Upper lobe of left lung (tissue), 6 donors: ENCODE results near the gene TUT7. TPM values are rescaled to one million over a fixed set of nuclear protein-coding genes. Genes with fewer than 3 reads are reported as not detected.
"Not testable (repeated sequence)": the region's sequence is repeated elsewhere in the genome, so short reads cannot be mapped to it uniquely, and the experiment has no call there.

Experiments
- ATAC-seq, 2 donors: fragments of 200-7000 bp; cut with Tn5 transposase; one replicate each; pipeline ENCODE4 v1.9.1; 2022; ENCODE audit warnings: mild to moderate bottlenecking in 2 of 2, moderate library complexity in 2 of 2; ENCODE audit not compliant: low FRiP score in 2 of 2
- DNase-seq, 2 donors: peaks; one replicate each; pipeline ENCODE4 v3.0.0-alpha.2; 2019 to 2020
- H3K27ac ChIP-seq, 4 donors: fragments of 200-600 bp; sonication (generic); one replicate each; pipeline ENCODE4 v1.5.1; 2016 to 2019
- H3K27me3 ChIP-seq, 4 donors: fragments of 200-600 bp; sonication (generic); one replicate each; pipeline ENCODE4 v1.5.1; 2017 to 2019
- H3K36me3 ChIP-seq, 4 donors: fragments of 200-600 bp; sonication (generic); one replicate each; pipeline ENCODE4 v1.5.1; 2016 to 2019
- H3K4me1 ChIP-seq, 4 donors: fragments of 200-600 bp; sonication (generic); one replicate each; pipeline ENCODE4 v1.5.1; 2018 to 2019
- H3K4me3 ChIP-seq, 4 donors: fragments of 200-600 bp; sonication (generic); one replicate each; pipeline ENCODE4 v1.5.1; 2017 to 2019; ENCODE audit warnings: mild to moderate bottlenecking in 2 of 4, moderate library complexity in 1 of 4
- H3K9me3 ChIP-seq, 4 donors: fragments of 200-600 bp; sonication (generic); one replicate each; pipeline ENCODE4 v1.5.1; 2018 to 2019
- EP300 ChIP-seq, 4 donors: sonication (generic); formaldehyde crosslinking; IDR thresholded peaks; one replicate each; pipeline ENCODE4 v1.5.1; 2017; ENCODE audit warnings: antibody characterized with exemption in 4 of 4, control low read depth in 2 of 4
- POLR2A ChIP-seq, 4 donors: fragments of 450-650 bp; IDR thresholded peaks; one replicate each; pipeline ENCODE4 v1.5.1; 2016 to 2017; ENCODE audit warnings: antibody characterized with exemption in 4 of 4, mild to moderate bottlenecking in 2 of 4
- POLR2AphosphoS5 ChIP-seq, 2 donors: sonication (generic); formaldehyde crosslinking; IDR thresholded peaks; one replicate each; pipeline ENCODE4 v1.5.1; 2017; ENCODE audit warnings: antibody characterized with exemption in 2 of 2
- WGBS, 2 donors: methylation state at CpG; one replicate each; pipeline ENCODE4 v1.1.5; 2017 to 2018; 5-methylcytosine and 5-hydroxymethylcytosine counted together
- total RNA-seq, 6 donors: library from RNA; depleted of rRNA in 4 of 6; stranded (reverse); fragments of >200 nt in 4 of 6; gene quantifications; one replicate each; pipeline versions ENCODE4 v1.1.0 to v1.2.1, GENCODE V29; 2016 to 2021
- TF ChIP-seq, protein P1 (sequence below), 6 experiments: fragments of 450-650 bp in 4 of 6; fragments of 200-600 bp in 2 of 6; sonication (generic) in 2 of 6; IDR thresholded peaks; one replicate each; pipeline ENCODE4 v1.5.1; 2016 to 2019; ENCODE audit warnings: antibody characterized with exemption in 6 of 6
- donor health status: DM: no; HTN: no; CAD: no; lungs with moderate emphysema.
- donor health status: DM: no; HTN: yes; CAD: no; lungs with severe emphysema.

TUT7 gene
- total RNA-seq, 6 donors from 2014 or later = 28.6 to 159 (median 47.3) TPM

DNA sequence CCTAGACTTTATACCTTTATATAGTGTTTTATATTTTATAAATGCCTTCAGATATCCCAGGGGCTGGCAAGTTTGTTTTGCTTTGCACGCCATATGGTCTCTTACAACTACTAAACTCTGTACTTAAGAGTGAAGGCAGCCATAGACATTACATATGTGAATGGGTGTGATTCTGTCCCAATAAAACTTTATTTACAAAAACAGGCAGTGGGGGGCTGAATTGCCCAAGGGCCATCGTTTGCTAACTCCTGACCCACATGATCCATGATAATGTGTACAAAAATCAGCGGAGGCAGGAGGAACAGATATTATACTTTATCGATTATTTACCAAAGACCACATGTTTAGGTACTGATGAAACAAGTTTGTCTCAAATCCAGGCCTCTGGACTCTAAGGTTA, 36.0 kb downstream of the TUT7 start:
- H3K36me3 ChIP-seq = peaks cover 51 to 99% (median 68%) of the 10 kb centered on the region in 4 donors
- ATAC-seq = no peak

DNA sequence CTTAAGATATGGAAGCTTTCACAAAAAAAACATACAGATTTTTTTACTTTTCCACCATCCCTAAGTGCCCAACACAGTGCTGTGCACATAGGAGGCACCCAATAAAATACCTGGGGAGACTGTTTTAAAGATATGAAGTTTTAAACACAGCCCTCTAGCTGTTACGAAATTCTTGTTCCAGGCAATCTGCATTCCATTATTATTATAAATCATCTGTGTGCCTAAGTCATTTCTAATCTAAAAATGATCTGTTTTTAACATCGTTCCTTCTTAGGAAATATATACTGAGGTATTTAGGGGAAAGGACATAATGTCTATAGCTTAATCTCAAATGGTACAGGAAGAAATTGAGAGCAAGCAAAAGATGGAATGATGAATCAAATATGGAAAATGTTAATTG, 39.1 kb downstream of the TUT7 start:
- no peak overlapping the region for H3K4me3 ChIP-seq
- H3K9me3 ChIP-seq = no peaks in the 10 kb centered on the region
- DNase-seq (no peak), ATAC-seq (no peak)
- TF ChIP-seq POLR2AphosphoS5 (IDR thresholded peaks at IDR 0.05) (no peak), EP300 (IDR thresholded peaks at IDR 0.05) (no peak), POLR2A (IDR thresholded peaks at IDR 0.05) (no peak)
- TF ChIP-seq, protein P1, sequence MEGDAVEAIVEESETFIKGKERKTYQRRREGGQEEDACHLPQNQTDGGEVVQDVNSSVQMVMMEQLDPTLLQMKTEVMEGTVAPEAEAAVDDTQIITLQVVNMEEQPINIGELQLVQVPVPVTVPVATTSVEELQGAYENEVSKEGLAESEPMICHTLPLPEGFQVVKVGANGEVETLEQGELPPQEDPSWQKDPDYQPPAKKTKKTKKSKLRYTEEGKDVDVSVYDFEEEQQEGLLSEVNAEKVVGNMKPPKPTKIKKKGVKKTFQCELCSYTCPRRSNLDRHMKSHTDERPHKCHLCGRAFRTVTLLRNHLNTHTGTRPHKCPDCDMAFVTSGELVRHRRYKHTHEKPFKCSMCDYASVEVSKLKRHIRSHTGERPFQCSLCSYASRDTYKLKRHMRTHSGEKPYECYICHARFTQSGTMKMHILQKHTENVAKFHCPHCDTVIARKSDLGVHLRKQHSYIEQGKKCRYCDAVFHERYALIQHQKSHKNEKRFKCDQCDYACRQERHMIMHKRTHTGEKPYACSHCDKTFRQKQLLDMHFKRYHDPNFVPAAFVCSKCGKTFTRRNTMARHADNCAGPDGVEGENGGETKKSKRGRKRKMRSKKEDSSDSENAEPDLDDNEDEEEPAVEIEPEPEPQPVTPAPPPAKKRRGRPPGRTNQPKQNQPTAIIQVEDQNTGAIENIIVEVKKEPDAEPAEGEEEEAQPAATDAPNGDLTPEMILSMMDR (IDR thresholded peaks at IDR 0.05) = no peak
- H3K27me3 ChIP-seq = no peaks in the 10 kb centered on the region
- peaks cover 31 to 90% (median 63%) of the 10 kb centered on the region in 4 donors for H3K36me3 ChIP-seq
- 69 to 84% methylated on average over 2 of the region's 2 CpGs for WGBS, 2 donors
- H3K4me1 ChIP-seq = no peaks in the 10 kb centered on the region
- H3K27ac ChIP-seq = no peak overlapping the region

More for the DNA sequence above, 36.0 kb downstream of the TUT7 start:
- H3K9me3 ChIP-seq = no peaks in the 10 kb centered on the region
- H3K4me3 ChIP-seq = no peak overlapping the region
- 96 to 99% methylated on average over 4 of the region's 4 CpGs for WGBS, 2 donors
- no peak for TF ChIP-seq POLR2A (IDR thresholded peaks at IDR 0.05)
- no peak for TF ChIP-seq EP300 (IDR thresholded peaks at IDR 0.05)
- TF ChIP-seq POLR2AphosphoS5 (IDR thresholded peaks at IDR 0.05) = no peak
- TF ChIP-seq, protein P1 (IDR thresholded peaks at IDR 0.05) = no peak
- H3K4me1 ChIP-seq = no peaks in the 10 kb centered on the region
- no peak for DNase-seq
- no peak overlapping the region for H3K27ac ChIP-seq
- H3K27me3 ChIP-seq = no peaks in the 10 kb centered on the region

DNA sequence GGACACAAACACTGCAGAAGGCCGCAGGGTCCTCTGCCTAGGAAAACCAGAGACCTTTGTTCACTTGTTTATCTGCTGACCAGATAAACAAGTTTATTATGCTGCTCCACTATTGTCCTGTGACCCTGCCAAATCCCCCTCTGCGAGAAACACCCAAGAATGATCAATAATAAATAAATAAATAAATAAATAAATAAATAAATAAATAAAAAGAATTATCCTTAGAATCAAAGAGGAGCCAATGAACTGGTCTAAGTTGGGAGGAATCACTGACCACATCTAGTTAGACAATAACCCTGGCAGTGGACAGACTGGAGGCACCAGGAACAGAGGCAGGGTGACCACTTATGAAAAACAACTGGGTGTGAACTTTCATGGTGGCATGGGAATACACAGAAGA, 41.3 kb downstream of the TUT7 start:
- H3K27ac ChIP-seq, H3K27me3 ChIP-seq, DNase-seq, H3K4me1 ChIP-seq, H3K9me3 ChIP-seq, ATAC-seq, H3K4me3 ChIP-seq: not testable (repeated sequence)
- H3K36me3 ChIP-seq = peaks cover 24 to 90% (median 61%) of the 10 kb centered on the region in 4 donors
- WGBS, 2 donors = 88 to 100% methylated on average over 2 of the region's 2 CpGs

DNA sequence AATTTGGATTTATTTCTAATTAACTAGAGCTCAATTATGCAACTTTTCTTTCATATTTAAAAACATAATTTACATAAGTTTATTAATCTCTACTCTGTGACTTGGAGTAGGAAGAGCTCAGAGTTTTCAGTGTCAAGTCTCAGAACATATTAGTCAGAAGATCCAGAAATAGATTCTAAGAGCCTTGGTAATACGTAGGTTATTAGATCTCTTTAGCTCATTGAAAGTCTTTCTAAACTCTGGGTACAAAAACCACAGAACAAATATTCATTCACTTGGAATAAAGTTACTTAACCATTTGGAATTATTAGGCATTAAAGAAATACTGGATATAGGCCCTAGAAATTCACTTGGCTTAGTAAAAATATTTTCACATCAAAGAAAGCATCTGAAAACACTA, 45.5 kb downstream of the TUT7 start:
- Histone ChIP-seq H3K4me3 (no peak overlapping the region), H3K9me3 (no peaks in the 10 kb centered on the region), H3K4me1 (no peaks in the 10 kb centered on the region), H3K27me3 (no peaks in the 10 kb centered on the region), H3K36me3 (peaks cover 26 to 90% (median 70%) of the 10 kb centered on the region in 4 donors), H3K27ac (no peak overlapping the region)
- TF ChIP-seq, protein P1 (IDR thresholded peaks at IDR 0.05) = no peak
- TF ChIP-seq EP300 (IDR thresholded peaks at IDR 0.05) = no peak
- TF ChIP-seq POLR2A (IDR thresholded peaks at IDR 0.05) = no peak
- TF ChIP-seq POLR2AphosphoS5 (IDR thresholded peaks at IDR 0.05) = no peak
- DNase-seq (no peak), ATAC-seq (no peak)
- WGBS, 2 donors = 74 to 84% methylated on average over 1 of the region's 1 CpG

DNA sequence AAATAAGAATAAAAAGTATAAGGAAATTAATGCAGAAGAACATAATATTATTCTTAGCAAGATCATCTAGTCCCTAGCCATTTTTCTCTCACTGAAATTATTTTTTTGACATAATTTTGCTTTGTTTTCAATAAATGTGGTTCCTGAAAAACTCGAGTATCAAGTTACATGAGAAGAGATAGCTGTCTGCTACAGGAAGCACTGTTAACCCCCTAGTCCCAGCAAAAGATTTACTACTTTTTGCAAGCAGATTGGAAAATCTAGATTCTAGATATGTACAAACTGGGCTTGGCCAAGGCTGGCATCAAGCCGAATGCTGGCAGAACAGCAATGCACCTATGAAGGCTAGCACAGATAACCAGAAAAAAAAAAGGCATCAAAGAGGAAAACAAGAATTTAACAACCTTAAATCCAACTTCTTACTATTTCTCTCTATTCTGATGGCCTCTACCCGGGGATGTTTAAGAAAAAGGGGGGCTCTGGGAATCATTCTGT, 49.9 kb downstream of the TUT7 start:
- Histone ChIP-seq H3K4me1 (no peaks in the 10 kb centered on the region), H3K36me3 (peaks cover 35 to 100% (median 85%) of the 10 kb centered on the region in 4 donors), H3K27ac (no peak overlapping the region), H3K4me3 (no peak overlapping the region), H3K9me3 (no peaks in the 10 kb centered on the region), H3K27me3 (no peaks in the 10 kb centered on the region)
- no peak for DNase-seq
- ATAC-seq = no peak
- WGBS, 2 donors = 58 to 75% methylated on average over 3 of the region's 3 CpGs
- TF ChIP-seq EP300 (IDR thresholded peaks at IDR 0.05) (no peak), POLR2AphosphoS5 (IDR thresholded peaks at IDR 0.05) (no peak), POLR2A (IDR thresholded peaks at IDR 0.05) (no peak)
- TF ChIP-seq, protein P1 (IDR thresholded peaks at IDR 0.05) = no peak
